Osteocyte (in vitro differentiated cells): ENCODE data around the gene ZEB1. TPM values are rescaled to one million over a fixed set of nuclear protein-coding genes. Genes with fewer than 3 reads are reported as not detected.

ENCODE experiments used
- DNase-seq: peaks from one replicate; pipeline ENCODE4 v3.0.0; 2021; ENCODE audit warnings: mixed read lengths; ENCODE audit not compliant: unreplicated experiment; ENCODE audit errors: extremely low spot score
- H3K27ac Mint-ChIP-seq: one replicate; pipeline ENCODE4 v1.8.0; 2021; ENCODE audit warnings: mild to moderate bottlenecking, mixed read lengths; ENCODE audit not compliant: unreplicated experiment
- H3K27me3 Mint-ChIP-seq: one replicate; pipeline ENCODE4 v1.8.0; 2021; ENCODE audit warnings: mixed read lengths; ENCODE audit not compliant: unreplicated experiment
- H3K36me3 Mint-ChIP-seq: one replicate; pipeline ENCODE4 v1.8.0; 2021; ENCODE audit warnings: mixed read lengths; ENCODE audit not compliant: unreplicated experiment
- H3K4me1 Mint-ChIP-seq: one replicate; pipeline ENCODE4 v1.8.0; 2021; ENCODE audit warnings: mixed read lengths; ENCODE audit not compliant: unreplicated experiment
- H3K4me3 Mint-ChIP-seq: one replicate; pipeline ENCODE4 v1.8.0; 2021; ENCODE audit warnings: mild to moderate bottlenecking, moderate library complexity, mixed read lengths; ENCODE audit not compliant: unreplicated experiment
- H3K9me3 Mint-ChIP-seq: one replicate; pipeline ENCODE4 v1.8.0; 2021; ENCODE audit warnings: mixed read lengths; ENCODE audit not compliant: unreplicated experiment
- CTCF ChIP-seq: fragments of 200-600 bp; sonication (generic); IDR thresholded peaks from 2 replicates; pipeline ENCODE4 v1.5.0; 2021; ENCODE audit warnings: antibody characterized with exemption, mild to moderate bottlenecking, moderate library complexity
- total RNA-seq: library from RNA; stranded (reverse); gene quantifications from 2 replicates; pipeline ENCODE4 v1.2.1, GENCODE V29; 2021

ZEB1 gene
- total RNA-seq, 1 donor from 2014 or later: 54.4 TPM

GRCh38 chr10:31515116-31515515, 196.1 kb downstream of the ZEB1 start:
- H3K27me3 Mint-ChIP-seq: no peaks in the 10 kb centered on the region
- DNase-seq: no peak
- TF ChIP-seq CTCF: no peak
- no peak overlapping the region for H3K27ac Mint-ChIP-seq
- no peak overlapping the region for H3K4me3 Mint-ChIP-seq
- H3K4me1 Mint-ChIP-seq: peaks cover 13% of the 10 kb centered on the region
- H3K36me3 Mint-ChIP-seq: peaks cover 28% of the 10 kb centered on the region
- H3K9me3 Mint-ChIP-seq: no peaks in the 10 kb centered on the region

GRCh38 chr10:31515819-31516402, 196.9 kb downstream of the ZEB1 start:
- H3K27ac Mint-ChIP-seq: no peak overlapping the region
- H3K4me3 Mint-ChIP-seq: no peak overlapping the region
- no peaks in the 10 kb centered on the region for H3K9me3 Mint-ChIP-seq
- TF ChIP-seq CTCF: no peak
- H3K36me3 Mint-ChIP-seq: peaks cover 29% of the 10 kb centered on the region
- peaks cover 13% of the 10 kb centered on the region for H3K4me1 Mint-ChIP-seq
- no peak for DNase-seq
- no peaks in the 10 kb centered on the region for H3K27me3 Mint-ChIP-seq

- H3K4me3 Mint-ChIP-seq: no peak overlapping the region
- no peak overlapping the region for H3K27ac Mint-ChIP-seq
- H3K36me3 Mint-ChIP-seq: peaks cover 49% of the 10 kb centered on the region
- DNase-seq: no peak
- H3K27me3 Mint-ChIP-seq: no peaks in the 10 kb centered on the region
- peaks cover 2% of the 10 kb centered on the region for H3K4me1 Mint-ChIP-seq
- no peaks in the 10 kb centered on the region for H3K9me3 Mint-ChIP-seq
- TF ChIP-seq CTCF: no peak
These were observed 202.2 kb downstream of the ZEB1 start for GRCh38 chr10:31520986-31521831.

- H3K4me1 Mint-ChIP-seq: no peaks in the 10 kb centered on the region
- peaks cover 60% of the 10 kb centered on the region for H3K36me3 Mint-ChIP-seq
- H3K27ac Mint-ChIP-seq: no peak overlapping the region
- no peaks in the 10 kb centered on the region for H3K27me3 Mint-ChIP-seq
- no peaks in the 10 kb centered on the region for H3K9me3 Mint-ChIP-seq
- no peak for DNase-seq
- H3K4me3 Mint-ChIP-seq: no peak overlapping the region
- TF ChIP-seq CTCF: no peak
These were observed 203.8 kb downstream of the ZEB1 start for GRCh38 chr10:31522820-31523219.

DNA sequence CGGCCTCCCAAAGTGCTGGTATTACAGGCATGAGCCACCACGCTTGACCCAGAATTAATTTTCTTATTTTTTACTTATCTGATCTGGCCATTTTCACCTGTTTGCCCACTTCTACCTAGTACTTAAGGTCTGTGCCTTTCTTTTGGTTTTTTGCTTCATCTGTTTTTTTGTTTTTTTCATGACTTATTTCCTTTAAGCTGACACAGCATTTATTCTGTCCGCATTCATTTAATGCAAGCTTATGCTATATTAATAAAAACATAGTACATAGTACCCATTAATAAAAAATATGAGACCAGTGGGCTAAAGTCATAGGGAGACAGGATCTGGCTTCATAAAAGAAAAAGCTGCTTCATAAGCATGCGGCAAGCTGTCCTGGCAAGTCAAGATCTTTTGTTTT, 205.4 kb downstream of the ZEB1 start:
- Mint-ChIP-seq H3K9me3 (no peaks in the 10 kb centered on the region), H3K27ac (no peak overlapping the region), H3K4me3 (no peak overlapping the region), H3K36me3 (peaks cover 59% of the 10 kb centered on the region), H3K4me1 (no peaks in the 10 kb centered on the region), H3K27me3 (no peaks in the 10 kb centered on the region)
- TF ChIP-seq CTCF: no peak
- DNase-seq: no peak
